GM19240 (cell line): ENCODE results near the gene SLC25A21.
"Not testable (repeated sequence)": the region's sequence is repeated elsewhere in the genome, so short reads cannot be mapped to it uniquely, and the experiment has no call there.

Experiments
- DNase-seq: peaks from one replicate; pipeline ENCODE4 v3.0.0; 2011; ENCODE audit warnings: low spot score; ENCODE audit not compliant: insufficient read length

SLC25A21 gene

DNA sequence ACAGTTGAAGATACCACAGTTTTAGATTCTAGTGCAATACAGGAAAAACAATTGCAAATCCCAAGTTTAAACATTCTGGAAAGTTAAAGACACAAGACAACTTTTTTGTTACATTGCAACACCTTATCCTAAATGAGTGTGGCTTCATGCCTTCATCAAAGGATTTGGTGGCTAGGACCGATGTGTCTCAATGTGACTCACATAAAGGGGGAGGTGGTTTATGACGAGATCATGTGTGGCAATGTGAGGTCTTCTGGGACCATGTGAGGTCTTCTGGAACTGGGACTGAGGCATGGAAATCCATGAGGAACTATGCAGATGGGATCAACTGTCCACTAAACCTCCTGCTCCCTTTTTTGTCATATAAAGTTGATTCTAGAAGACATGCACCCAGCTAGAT, 344.5 kb downstream of the SLC25A21 start:
- no peak for DNase-seq

DNA sequence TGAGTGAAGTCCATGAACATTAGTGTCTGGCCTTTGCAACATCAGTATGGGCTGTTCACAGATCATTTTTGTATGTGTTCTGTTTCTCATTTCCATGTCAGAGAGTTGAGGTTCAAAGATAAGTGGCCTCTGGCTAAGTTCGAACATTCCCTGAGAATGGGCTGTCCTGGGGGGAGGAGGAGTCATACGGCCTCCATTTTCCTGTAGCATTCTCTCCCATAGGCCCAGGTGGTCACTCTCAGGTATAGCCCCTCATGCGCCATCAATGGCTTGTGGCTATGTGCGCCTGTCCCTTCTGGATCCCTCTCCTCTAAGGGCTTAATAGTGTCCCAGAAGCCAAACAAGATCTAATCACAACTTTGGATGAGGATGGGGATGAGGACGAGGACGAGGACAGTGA, 345.8 kb downstream of the SLC25A21 start:
- no peak for DNase-seq

DNA sequence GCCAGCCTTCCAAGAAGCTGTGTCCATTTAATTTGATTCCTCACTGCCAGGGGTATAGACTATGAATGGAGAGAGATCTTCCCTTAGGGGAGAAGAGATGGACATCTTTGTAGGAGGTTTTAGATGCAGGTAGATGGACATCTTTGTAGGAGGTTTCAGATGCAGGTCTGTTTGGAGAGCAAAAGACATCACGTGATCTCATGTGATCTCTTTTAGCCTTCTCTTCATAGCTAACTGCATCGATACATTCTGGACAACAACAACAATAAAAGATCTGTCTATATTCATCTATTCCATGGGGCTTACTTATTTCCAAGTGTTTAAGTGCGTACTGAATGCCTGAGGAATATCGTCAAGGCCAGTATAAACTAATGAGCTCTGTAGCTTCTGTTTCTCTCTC, 347.6 kb downstream of the SLC25A21 start:
- DNase-seq: no peak

DNA sequence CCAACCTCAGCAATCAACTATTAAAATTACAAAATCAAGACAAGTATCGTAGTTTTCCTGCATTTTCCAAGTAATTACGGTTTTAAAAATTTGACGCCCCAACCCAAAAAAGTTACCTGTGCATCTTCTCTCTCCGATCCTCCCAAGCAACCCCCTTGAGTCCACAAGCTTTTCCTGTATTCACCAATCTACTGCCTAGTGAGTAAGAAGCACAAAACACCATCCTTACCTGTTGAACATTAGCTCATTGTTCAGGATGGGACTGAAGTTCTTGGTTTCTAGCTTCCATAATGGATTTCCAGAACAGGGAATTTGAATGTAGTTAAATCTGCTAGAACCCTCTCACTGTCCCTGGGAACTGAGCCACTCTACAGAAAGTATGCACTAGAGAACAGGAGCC, 348.8 kb downstream of the SLC25A21 start:
- no peak for DNase-seq

GRCh38 chr14:36822685-36823084, 349.7 kb downstream of the SLC25A21 start:
- DNase-seq: no peak

DNA sequence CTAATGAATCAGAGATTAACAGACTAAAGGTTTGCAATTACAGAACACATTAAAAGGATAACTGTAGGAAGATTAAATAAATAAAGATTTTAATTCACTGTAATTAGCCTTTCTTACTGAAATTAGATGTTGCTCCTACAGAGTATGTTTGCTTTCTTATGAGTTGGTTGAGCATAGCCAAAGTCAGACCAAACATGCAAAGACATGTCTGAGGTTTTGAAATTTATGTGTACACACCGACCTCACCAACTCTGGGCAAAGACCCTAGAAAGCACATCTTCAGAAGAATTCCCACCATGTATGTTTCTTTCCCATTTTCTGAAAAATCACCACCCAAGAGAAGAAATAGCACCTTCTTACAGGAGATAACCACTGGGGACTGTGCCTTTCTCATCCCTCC, 351.5 kb downstream of the SLC25A21 start:
- DNase-seq: no peak

- DNase-seq: no peak
Observed at GRCh38 chr14:36820111-36820709, 352.2 kb downstream of the SLC25A21 start.

DNA sequence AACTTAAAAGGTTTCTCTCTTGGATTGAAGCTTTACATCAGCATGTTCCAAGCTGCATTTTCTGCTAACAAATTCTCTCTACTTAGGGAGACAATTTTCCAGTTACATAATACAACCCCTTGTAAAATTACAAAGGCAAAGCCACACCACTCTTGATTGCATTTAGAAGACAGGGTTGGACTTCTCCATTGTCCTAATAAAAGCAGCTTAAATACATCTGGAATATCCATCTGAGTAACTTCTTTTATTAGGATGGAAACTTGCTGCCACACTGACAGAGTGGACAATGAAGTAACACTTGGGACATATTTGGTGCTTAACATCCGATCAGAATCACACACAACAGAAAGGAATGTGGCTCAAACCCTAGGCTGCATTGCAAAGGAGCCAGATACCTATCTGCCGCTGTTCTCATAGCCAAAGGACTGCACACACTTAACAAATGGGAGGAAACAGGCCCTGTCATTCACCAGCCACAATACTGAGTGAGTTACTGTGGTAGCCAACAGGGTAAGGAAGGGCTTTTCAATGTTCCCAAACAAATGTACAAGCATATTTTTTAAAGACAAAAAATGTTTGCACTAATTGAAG, 353.5 kb downstream of the SLC25A21 start:
- no peak for DNase-seq

- DNase-seq: no peak
Observed at GRCh38 chr14:36818246-36818645, 354.2 kb downstream of the SLC25A21 start.

- DNase-seq: no peak
Observed at GRCh38 chr14:36817071-36817930, 355.1 kb downstream of the SLC25A21 start.

GRCh38 chr14:36816481-36816880, 355.9 kb downstream of the SLC25A21 start:
- no peak for DNase-seq

DNA sequence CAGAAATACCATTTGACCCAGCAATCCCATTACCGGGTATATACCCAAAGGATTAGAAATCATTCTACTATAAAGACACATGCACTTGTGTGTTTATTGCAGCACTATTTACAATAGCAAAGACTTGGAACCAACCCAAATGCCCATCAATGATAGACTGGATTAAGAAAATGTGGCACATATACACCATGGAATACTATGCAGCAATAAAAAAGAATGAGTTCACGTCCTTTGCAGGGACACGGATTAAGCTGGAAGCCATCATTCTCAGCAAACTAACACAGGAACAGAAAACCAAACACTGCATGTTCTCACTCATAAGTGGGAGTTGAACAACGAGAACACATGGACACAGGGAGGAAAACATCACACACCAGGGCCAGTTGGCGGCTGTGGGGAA, 357.6 kb downstream of the SLC25A21 start:
- DNase-seq: not testable (repeated sequence)

- no peak for DNase-seq
Observed at GRCh38 chr14:36810209-36810608, 362.2 kb downstream of the SLC25A21 start.

DNA sequence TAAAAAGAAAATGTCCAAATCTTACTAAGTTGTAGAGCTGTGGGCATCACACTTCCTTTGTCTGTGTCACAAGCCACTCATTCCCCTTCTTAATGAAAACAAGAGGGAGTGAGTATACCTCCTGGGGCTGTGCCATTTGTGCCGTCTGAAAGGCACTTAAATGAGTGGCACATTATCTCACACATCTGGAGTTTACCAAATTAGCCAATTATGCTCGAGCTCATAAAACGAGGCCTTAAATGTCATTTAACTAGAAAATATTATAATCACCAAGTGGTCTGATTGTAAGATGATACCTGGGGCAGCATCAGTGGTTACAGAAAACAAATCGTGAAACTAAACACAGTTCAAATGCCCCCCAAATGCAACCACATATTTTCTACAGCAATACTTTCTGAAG, 364.7 kb downstream of the SLC25A21 start:
- DNase-seq: no peak

GRCh38 chr14:36805131-36805559, 367.3 kb downstream of the SLC25A21 start:
- no peak for DNase-seq

DNA sequence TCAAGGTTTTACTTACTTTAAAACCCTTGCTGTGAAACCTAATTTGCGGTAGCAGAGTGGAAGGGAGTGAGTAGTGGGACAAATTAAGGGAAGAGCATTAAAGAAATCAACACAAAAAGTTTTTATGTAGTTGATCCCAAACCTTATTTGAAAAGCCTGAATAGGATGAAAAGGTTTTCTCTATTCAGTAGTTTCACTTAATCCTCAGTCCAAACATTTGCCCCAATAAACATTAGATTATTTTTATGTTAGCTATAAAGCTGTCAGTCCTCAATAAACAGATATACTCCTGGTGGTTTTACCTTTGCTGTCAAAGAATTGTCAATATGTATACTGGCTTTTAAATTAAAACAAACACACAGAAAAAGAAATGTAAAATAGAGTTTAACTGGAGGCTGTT, 374.8 kb downstream of the SLC25A21 start:
- no peak for DNase-seq

GRCh38 chr14:36791402-36791801, 381.0 kb downstream of the SLC25A21 start:
- no peak for DNase-seq

- DNase-seq: no peak
Observed at GRCh38 chr14:36785511-36785910, 386.9 kb downstream of the SLC25A21 start.

- no peak for DNase-seq
Observed at GRCh38 chr14:36784541-36784940, 387.9 kb downstream of the SLC25A21 start.

- no peak for DNase-seq
Observed at GRCh38 chr14:36781897-36782296, 390.5 kb downstream of the SLC25A21 start.

- no peak for DNase-seq
Observed at GRCh38 chr14:36773558-36773957, 398.8 kb downstream of the SLC25A21 start.

DNA sequence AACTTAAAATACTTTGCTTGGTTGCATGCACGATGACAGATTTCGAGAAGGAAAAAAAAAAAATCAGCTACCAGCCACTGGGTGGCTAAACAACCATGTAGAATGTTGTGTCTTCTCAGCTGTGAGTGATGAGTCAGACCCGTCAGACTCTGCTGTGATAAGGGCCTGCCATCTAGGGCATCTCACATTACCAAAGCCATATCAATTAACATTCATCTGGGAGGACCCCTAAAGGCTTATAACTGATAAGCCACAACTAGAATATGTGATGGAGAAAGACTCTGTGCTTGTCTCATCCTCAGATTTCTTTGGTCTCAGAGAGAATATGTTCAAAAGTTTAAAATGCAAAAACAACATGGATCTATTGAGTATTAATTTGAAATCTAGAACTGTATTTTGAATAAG, 399.3 kb downstream of the SLC25A21 start:
- DNase-seq: no peak
